HCT116 (cell line): ENCODE measurements around the gene RUNX1. TPM values are rescaled to one million over a fixed set of nuclear protein-coding genes. Genes with fewer than 3 reads are reported as not detected.
"Not testable (repeated sequence)": the region's sequence is repeated elsewhere in the genome, so short reads cannot be mapped to it uniquely, and the experiment has no call there.

ENCODE experiments used
- ATAC-seq: fragments of 200-7000 bp; cut with Tn5 transposase; 2 replicates; pipeline ENCODE4 v1.9.1; 2020; ENCODE audit warnings: mild to moderate bottlenecking, moderate library complexity
- BruUV-seq: library from RNA; stranded (reverse); fragments of 400-500 nt; replicated peaks from 2 replicates; lab custom pipeline; 2021; lab: Mats Ljungman, UMichigan
- CTCF ChIA-PET: fragments of 300-600 bp; sonication (Branson Sonifier 250); formaldehyde crosslinking; loops from one replicate; lab custom pipeline; 2021; ENCODE audit warnings: antibody characterized with exemption; lab: Charles Lee
- POLR2A ChIA-PET: fragments of 300-600, 350-600 bp; sonication (Branson Sonifier 250); formaldehyde crosslinking; loops from one replicate; lab custom pipeline; 2021; ENCODE audit warnings: antibody characterized with exemption; lab: Charles Lee
- RAD21 ChIA-PET, 2 experiments: fragments of 300-600 bp; sonication (Branson Sonifier 250); formaldehyde crosslinking; loops; one replicate each; lab custom pipeline; 2023; ENCODE audit warnings: low total read pairs in 2 of 2; ENCODE audit not compliant: uncharacterized antibody in 2 of 2, unreplicated experiment in 2 of 2, low non-redundant PET in 1 of 2; lab: Charles Lee
- DNase-seq: peaks from one replicate; pipeline ENCODE4 v3.0.0-alpha.2; 2010; ENCODE audit warnings: low read depth, low spot score
- H2AFZ ChIP-seq: fragments of 200-600 bp; shearing (Covaris generic), sonication (generic); 2 replicates; pipeline ENCODE4 v1.6.1; 2017; ENCODE audit warnings: low read depth, mixed run types, mixed read lengths, antibody characterized with exemption, low read length; ENCODE audit not compliant: poor library complexity, severe bottlenecking
- H3K27ac ChIP-seq: 2 replicates; pipeline ENCODE4 v1.5.1; 2012; ENCODE audit warnings: low read depth, low read length
- H3K27me3 ChIP-seq: fragments of 200-600 bp; sonication (generic); 2 replicates; pipeline ENCODE4 v1.6.1; 2016; ENCODE audit warnings: mixed run types, low read length, mixed read lengths; ENCODE audit not compliant: insufficient read depth
- H3K36me3 ChIP-seq, 2 experiments: fragments of 200-500 bp in 1 of 2; fragments of 200-600 bp in 1 of 2; sonication (Bioruptor generic) in 1 of 2; sonication (generic) in 1 of 2; 2 replicates each; pipeline versions ENCODE4 v1.5.1 to v1.6.1; 2014 to 2016; ENCODE audit warnings: low read length in 2 of 2, inconsistent platforms in 1 of 2, mixed read lengths in 1 of 2, mixed run types in 1 of 2; ENCODE audit not compliant: insufficient read depth in 2 of 2, control insufficient read depth in 1 of 2
- H3K4me1 ChIP-seq, 2 experiments: fragments of 200-600 bp in 1 of 2; sonication (generic) in 1 of 2; 2 replicates each; pipeline versions ENCODE4 v1.5.1 to v1.6.1; 2012 to 2017; ENCODE audit warnings: low read length in 2 of 2, inconsistent platforms in 1 of 2, mild to moderate bottlenecking in 1 of 2, mixed read lengths in 1 of 2, mixed run types in 1 of 2, moderate library complexity in 1 of 2; ENCODE audit not compliant: insufficient read depth in 2 of 2, control insufficient read depth in 1 of 2
- H3K4me2 ChIP-seq: fragments of 200-600 bp; sonication (generic); 2 replicates; pipeline ENCODE4 v1.6.1; 2017; ENCODE audit warnings: mixed run types, low read length, mixed read lengths
- H3K4me3 ChIP-seq, 2 experiments: fragments of 200-600 bp in 1 of 2; sonication (generic) in 1 of 2; replicated peaks in 1 of 2; 2 replicates each; pipeline ENCODE4 v1.5.1; 2011 to 2016; ENCODE audit warnings: low read length in 2 of 2, control low read depth in 1 of 2, low read depth in 1 of 2, mild to moderate bottlenecking in 1 of 2, mixed read lengths in 1 of 2, mixed run types in 1 of 2
- H3K79me2 ChIP-seq: fragments of 200-600 bp; sonication (generic); 2 replicates; pipeline ENCODE4 v1.6.1; 2017; ENCODE audit warnings: mild to moderate bottlenecking, mixed run types, low read length, moderate library complexity, mixed read lengths; ENCODE audit not compliant: insufficient read depth
- H3K9ac ChIP-seq: fragments of 200-600 bp; sonication (generic); 2 replicates; pipeline ENCODE4 v1.6.1; 2016; ENCODE audit warnings: low read length, mixed read lengths
- H3K9me2 ChIP-seq: fragments of 200-600 bp; sonication (generic), shearing (Covaris generic); 2 replicates; pipeline ENCODE4 v1.6.1; 2017; ENCODE audit warnings: mixed run types, mild to moderate bottlenecking, moderate library complexity; ENCODE audit not compliant: insufficient read depth
- H3K9me3 ChIP-seq, 2 experiments: fragments of 200-500 bp in 1 of 2; fragments of 200-600 bp in 1 of 2; sonication (Bioruptor generic) in 1 of 2; sonication (generic) in 1 of 2; 2 replicates each; pipeline ENCODE4 v1.6.1; 2014 to 2017; ENCODE audit warnings: low read length in 2 of 2, mixed read lengths in 2 of 2, inconsistent platforms in 1 of 2, low read depth in 1 of 2, mild to moderate bottlenecking in 1 of 2, mixed run types in 1 of 2, moderate library complexity in 1 of 2; ENCODE audit not compliant: control insufficient read depth in 1 of 2, insufficient read depth in 1 of 2
- H4K20me1 ChIP-seq: fragments of 200-600 bp; sonication (generic), shearing (Covaris generic); 2 replicates; pipeline ENCODE4 v1.6.1; 2017; ENCODE audit warnings: mixed run types, mild to moderate bottlenecking, moderate library complexity; ENCODE audit not compliant: insufficient read depth
- CBX3 ChIP-seq: IDR thresholded peaks from 2 replicates; pipeline ENCODE4 v1.6.1; 2012; ENCODE audit warnings: low read depth
- CEBPB ChIP-seq: IDR thresholded peaks from 2 replicates; pipeline ENCODE4 v1.6.1; 2012; ENCODE audit warnings: low read depth
- EGR1 ChIP-seq: IDR thresholded peaks from 2 replicates; pipeline ENCODE4 v1.6.1; 2012; ENCODE audit warnings: low read depth
- ELF1 ChIP-seq: IDR thresholded peaks from 2 replicates; pipeline ENCODE4 v1.6.1; 2012; ENCODE audit warnings: low read depth, borderline replicate concordance
- EZH2 ChIP-seq: fragments of 200-600 bp; sonication (generic); IDR thresholded peaks from 2 replicates; pipeline ENCODE4 v1.6.1; 2017; ENCODE audit warnings: antibody characterized with exemption, mixed run types
- EZH2phosphoT487 ChIP-seq: fragments of 200-600 bp; IDR thresholded peaks from 2 replicates; pipeline ENCODE4 v1.6.1; 2018; ENCODE audit warnings: antibody characterized with exemption, borderline replicate concordance
- JUND ChIP-seq: IDR thresholded peaks from 2 replicates; pipeline ENCODE4 v1.6.1; 2012
- MAX ChIP-seq: IDR thresholded peaks from 2 replicates; pipeline ENCODE4 v1.6.1; 2012
- SIN3A ChIP-seq: IDR thresholded peaks from 2 replicates; pipeline ENCODE4 v1.6.1; 2012; ENCODE audit warnings: low read depth
- ZFX ChIP-seq: fragments of 450-650 bp; IDR thresholded peaks from 2 replicates; pipeline ENCODE4 v1.6.1; 2017
- ZNF274 ChIP-seq: fragments of 200-500 bp; sonication (Bioruptor generic); IDR thresholded peaks from 2 replicates; pipeline ENCODE4 v1.6.1; 2014; ENCODE audit warnings: mild to moderate bottlenecking, low read depth, low read length, inconsistent platforms
- intact Hi-C: fragments of 100-400 bp; cut with micrococcal nuclease; formaldehyde crosslinking; loops from 2 replicates; pipeline ENCODE4 v1.10.0; 2022
- total RNA-seq: library from RNA; stranded (reverse); gene quantifications from one replicate; pipeline ENCODE4 v1.2.1, GENCODE V29; 2021; ENCODE audit not compliant: unreplicated experiment

The RUNX1 gene
- total RNA-seq, 1 experiment from 2014 or later: 33.5 TPM

GRCh38 chr21:34805157-34805556 lies 243.9 kb downstream of the RUNX1 start:
- ATAC-seq (no peak), DNase-seq (no peak)
- Histone ChIP-seq H3K9me2 (no peaks in the 10 kb centered on the region), H3K36me3 (peaks cover 0 to 18% of the 10 kb centered on the region in 2 experiments; a peak in 2 of 4 replicates), H2AFZ (no peak overlapping the region), H3K79me2 (peaks cover 19% of the 10 kb centered on the region), H3K4me1 (peaks cover 68 to 85% of the 10 kb centered on the region in 2 experiments), H3K4me3 (no peak overlapping the region), H4K20me1 (no peaks in the 10 kb centered on the region), H3K27me3 (no peaks in the 10 kb centered on the region), H3K9ac (no peak overlapping the region), H3K27ac (no peak overlapping the region), H3K9me3 (peaks cover 3 to 4% of the 10 kb centered on the region in 2 experiments; a peak in 2 of 4 replicates), H3K4me2 (no peak overlapping the region)
- ChIA-PET RAD21 (no interaction called here), POLR2A (no interaction called here), CTCF (no interaction called here)
- TF ChIP-seq CBX3 (no peak), JUND (no peak), EGR1 (no peak), EZH2phosphoT487 (no peak), SIN3A (no peak), ZFX (no peak), CEBPB (no peak), ELF1 (no peak), ZNF274 (no peak), MAX (no peak), EZH2 (no peak)
- intact Hi-C loops: no loop called here
- BruUV-seq: no TSS peak

- H2AFZ ChIP-seq, RAD21 ChIA-PET, H3K4me3 ChIP-seq, BruUV-seq, H3K9ac ChIP-seq, ATAC-seq, DNase-seq, H4K20me1 ChIP-seq, H3K4me2 ChIP-seq, H3K27me3 ChIP-seq, H3K9me2 ChIP-seq, H3K9me3 ChIP-seq, H3K27ac ChIP-seq: not testable (repeated sequence)
- ChIA-PET CTCF (interaction anchor here (1.2 kb wide), 1 partner anchor 59 kb away, joined by 3 read pairs; no protein-coding TSS in a partner anchor), POLR2A (interaction anchor here (1.7 kb wide), 1 partner anchor 84 kb away, joined by 6 read pairs; no protein-coding TSS in a partner anchor)
- Histone ChIP-seq H3K79me2 (peaks cover 19% of the 10 kb centered on the region), H3K4me1 (peaks cover 62 to 81% of the 10 kb centered on the region in 2 experiments), H3K36me3 (peaks cover 0 to 18% of the 10 kb centered on the region in 2 experiments; a peak in 2 of 4 replicates)
- intact Hi-C loops: loop anchor here (5.0 kb wide), 1 partner anchor 1038 kb away; no protein-coding TSS in a partner anchor
These were observed 244.5 kb downstream of the RUNX1 start for GRCh38 chr21:34804584-34804983.
